GM18519 (cell line): Measurements from ENCODE around the gene AATK.
"Not testable (repeated sequence)": the region's sequence is repeated elsewhere in the genome, so short reads cannot be mapped to it uniquely, and the experiment has no call there.

ENCODE experiments used
- ATAC-seq: cut with Tn5 transposase; IDR thresholded peaks from one replicate; pipeline ENCODE4 v1.9.1; 2021; ENCODE audit warnings: mild to moderate bottlenecking, moderate library complexity; ENCODE audit not compliant: unreplicated experiment, low FRiP score

Gene AATK

GRCh38 chr17:81163051-81163695 lies 2.8 kb downstream of the AATK start:
- ATAC-seq: no peak

GRCh38 chr17:81162491-81162890 lies 3.5 kb downstream of the AATK start:
- no peak for ATAC-seq

DNA sequence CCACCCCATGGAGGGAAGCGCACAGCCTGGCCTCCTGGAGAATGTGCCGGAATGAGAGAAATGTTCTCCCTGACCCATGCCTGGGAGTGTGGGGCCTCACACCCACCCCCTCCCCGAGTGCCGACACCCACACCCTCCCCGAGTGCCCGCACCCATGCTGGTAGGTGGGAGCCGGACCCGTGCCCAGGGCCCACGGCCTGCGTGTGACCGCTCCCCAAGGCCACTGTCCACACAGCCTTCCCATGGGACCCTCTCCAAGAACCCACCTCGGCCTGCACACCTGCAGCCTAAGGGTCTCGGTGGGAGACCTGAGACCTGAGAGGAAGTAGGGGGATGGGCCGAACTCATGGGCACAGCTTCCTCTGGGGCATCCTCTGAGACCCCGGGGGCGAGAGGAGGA lies 4.0 kb downstream of the AATK start:
- ATAC-seq: no peak

DNA sequence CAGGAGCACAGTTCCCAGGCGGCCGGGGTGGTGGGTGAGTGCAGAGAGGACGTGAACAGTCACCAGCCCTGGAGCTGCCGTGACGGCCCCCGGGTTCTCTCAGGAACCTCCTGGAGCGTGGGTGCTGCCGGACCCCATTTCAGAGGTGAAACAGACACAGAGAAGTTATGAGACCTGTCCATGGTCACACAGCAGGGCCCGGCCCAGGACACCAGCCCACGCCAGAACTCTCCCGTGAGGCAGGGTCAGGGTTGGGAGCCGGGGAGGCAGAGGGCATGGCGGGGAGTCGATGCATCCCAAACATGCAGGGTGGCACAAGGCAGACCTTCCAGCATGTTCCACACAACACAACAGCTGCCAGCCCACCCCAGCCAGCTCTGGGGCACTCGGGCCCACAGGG lies 4.5 kb downstream of the AATK start:
- ATAC-seq: no peak

- ATAC-seq: no peak
Observed at GRCh38 chr17:81160747-81161453, 5.1 kb downstream of the AATK start.

GRCh38 chr17:81160306-81160705 lies 5.7 kb downstream of the AATK start:
- no peak for ATAC-seq

GRCh38 chr17:81159611-81160265 lies 6.3 kb downstream of the AATK start:
- ATAC-seq: no peak

- no peak for ATAC-seq
Observed at GRCh38 chr17:81158688-81159590, 7.1 kb downstream of the AATK start.

DNA sequence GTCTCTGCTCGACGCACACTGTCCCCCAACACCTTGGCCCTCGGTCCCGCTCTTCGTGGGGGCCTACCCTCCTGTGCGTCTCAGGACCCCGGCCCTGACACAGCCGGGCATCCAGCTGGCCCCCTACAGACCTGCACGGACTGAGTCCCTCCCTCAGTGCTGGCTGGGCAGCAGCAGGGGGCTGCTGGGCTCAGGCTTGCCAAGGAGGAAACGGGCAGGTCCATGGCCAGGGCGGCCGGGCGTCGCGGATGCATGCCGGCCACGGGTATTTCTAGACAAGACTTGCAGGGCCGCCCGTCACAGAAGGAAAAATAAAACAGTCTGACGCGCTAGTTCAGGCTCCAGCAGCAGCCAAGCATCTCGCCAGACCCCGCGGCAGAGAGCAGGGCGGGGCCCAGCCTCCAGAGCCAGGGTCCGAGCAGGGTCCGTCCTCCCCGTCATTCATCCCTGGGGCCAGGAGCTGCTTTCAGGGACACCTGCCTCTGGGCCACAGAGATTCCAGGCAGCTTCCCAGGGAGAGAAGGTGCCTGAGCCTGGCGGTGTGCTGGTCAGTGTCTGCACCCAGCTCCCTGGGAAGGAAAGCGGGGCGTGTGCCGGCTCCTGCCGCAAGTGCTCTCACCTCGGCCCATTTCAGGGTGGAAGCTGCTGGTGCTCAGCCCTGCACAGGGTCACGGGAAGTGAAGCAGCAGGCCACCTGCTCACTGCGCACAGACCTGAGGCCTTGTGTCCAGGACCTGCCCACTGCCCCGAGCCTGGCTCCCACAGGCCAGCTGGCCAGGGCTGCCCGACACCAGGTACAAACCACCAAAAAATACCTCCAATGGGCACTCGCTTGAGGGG lies 8.0 kb downstream of the AATK start:
- ATAC-seq: no peak

GRCh38 chr17:81156866-81157805 lies 8.9 kb downstream of the AATK start:
- no peak for ATAC-seq

- ATAC-seq: no peak
Observed at GRCh38 chr17:81154961-81155360, 11.1 kb downstream of the AATK start.

DNA sequence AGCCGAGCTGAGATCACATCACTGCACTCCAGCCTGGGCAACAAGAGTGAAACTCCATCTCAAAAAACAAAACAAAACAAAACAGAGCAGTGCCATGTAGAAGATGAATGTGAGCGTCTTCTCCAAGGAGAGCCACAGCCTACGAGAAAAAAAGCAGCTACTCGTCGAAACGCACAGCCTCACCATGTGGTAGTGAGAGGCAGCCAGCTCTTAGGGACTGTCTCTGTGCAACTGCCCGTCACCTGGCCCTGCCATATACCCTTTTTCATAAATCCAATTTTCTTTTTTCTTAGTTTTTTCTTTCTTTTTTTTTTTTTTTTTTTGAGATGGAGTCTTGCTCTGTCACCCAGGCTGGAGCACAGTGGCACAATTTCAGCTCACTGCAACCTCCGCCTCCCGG lies 12.0 kb downstream of the AATK start:
- not testable (repeated sequence) for ATAC-seq

- no peak for ATAC-seq
Observed at GRCh38 chr17:81153340-81153803, 12.6 kb downstream of the AATK start.

DNA sequence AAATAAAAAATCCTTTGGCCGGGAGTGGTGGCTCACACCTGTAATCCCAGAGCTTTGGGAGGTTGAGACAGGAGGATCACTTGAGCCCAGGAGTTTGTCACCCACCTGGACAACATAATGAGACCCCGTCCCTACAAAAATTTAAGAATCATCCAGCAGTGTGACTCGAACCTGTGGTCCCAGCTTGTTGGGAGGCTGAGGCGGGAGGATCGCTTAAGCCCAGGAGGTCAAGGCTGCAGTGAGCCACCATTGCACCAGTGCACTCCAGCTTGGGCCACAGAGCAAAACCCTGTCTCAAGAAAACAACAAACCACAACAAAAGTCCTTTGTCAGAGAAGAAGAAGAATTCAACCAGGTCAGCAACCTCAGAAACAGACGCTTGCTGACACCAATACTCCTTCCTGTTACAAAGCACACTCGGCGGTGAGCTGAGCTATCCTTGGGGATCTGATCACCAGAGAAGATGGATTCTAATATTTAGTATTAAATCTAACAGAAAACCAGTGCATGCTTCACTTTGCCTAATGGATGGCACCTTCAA lies 13.7 kb downstream of the AATK start:
- ATAC-seq: no peak

GRCh38 chr17:81151278-81151677 lies 14.7 kb downstream of the AATK start:
- ATAC-seq: no peak

GRCh38 chr17:81150377-81151077 lies 15.5 kb downstream of the AATK start:
- no peak for ATAC-seq

DNA sequence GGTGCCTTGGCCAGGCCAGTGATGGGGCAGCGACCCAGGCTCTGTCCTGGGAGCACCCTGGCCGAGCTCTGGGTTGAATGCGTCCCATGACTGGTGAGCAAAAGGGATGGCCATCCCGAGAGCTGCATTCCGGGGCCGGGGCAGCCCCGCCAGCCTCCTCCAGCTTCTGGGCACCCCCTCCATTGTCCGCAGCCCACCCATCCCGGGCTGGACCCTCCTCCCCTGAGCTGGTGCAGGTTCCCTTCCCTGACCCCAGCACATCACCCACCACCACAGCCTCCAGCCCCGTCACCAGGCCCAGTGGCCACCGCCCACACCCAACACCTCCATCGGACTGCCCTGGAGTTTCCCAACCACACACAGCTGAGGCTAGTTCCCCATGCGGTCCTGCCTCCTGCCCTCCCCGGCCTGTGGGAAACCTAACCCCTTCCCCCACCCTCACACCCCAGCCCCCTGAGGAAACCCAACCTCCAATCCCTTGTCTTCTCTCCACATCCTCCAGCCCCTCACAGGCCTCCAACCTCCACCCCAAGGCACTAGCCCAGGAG lies 17.0 kb downstream of the AATK start:
- no peak for ATAC-seq

DNA sequence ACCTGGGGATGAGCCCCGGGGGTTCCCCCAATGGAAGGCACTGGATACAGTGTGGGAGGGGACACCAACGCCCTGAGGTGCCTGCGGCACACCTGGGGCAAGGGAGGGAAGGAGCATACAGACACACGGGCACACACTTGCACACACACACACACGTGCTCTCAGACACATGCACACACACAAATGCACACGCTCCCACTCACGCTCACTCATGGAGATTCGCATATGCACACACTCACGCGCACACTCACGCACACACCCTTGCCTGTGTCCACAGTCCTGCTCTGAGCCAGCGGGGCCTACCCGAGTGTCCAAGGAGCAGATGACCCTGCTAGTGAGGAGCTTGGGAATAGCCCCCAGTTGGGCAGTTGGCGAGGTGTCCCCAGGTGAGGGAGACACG lies 17.4 kb downstream of the AATK start:
- no peak for ATAC-seq
